Testis (tissue), 2 donors: ENCODE data around the gene C16orf90.

Experiments
- POLR2A ChIP-seq: fragments of 450-650 bp; IDR thresholded peaks from one replicate; pipeline ENCODE4 v1.6.1; 2017; ENCODE audit warnings: antibody characterized with exemption, mild to moderate bottlenecking, moderate library complexity
- TF ChIP-seq, protein P1 (sequence below), 3 experiments: fragments of 450-650 bp in 2 of 3; fragments of 200-600 bp in 1 of 3; sonication (generic) in 1 of 3; IDR thresholded peaks; one replicate each; pipeline ENCODE4 v1.5.1; 2016 to 2019; ENCODE audit warnings: antibody characterized with exemption in 3 of 3, mild to moderate bottlenecking in 2 of 3, moderate library complexity in 1 of 3

DNA sequence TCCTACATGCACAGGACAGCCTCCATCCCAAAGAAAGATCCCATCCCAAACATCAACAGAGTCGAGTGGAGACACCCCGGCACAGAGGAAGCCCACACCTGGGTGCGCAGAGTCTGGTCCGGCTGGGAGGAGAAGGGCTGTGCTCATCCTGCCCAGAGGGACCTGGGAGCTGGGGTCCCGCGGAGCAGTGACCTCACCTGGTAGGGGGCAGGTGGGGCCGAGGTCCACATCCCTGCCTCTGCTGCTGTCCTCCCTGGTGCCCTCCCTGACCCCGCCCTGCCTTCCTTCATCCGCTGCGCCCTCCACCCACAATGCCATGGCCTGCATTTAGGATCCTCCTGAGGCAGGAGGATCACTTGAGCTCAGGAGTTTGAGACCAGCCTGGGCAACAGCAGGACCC, 2.9 kb downstream of the C16orf90 start:
- TF ChIP-seq, protein P1, sequence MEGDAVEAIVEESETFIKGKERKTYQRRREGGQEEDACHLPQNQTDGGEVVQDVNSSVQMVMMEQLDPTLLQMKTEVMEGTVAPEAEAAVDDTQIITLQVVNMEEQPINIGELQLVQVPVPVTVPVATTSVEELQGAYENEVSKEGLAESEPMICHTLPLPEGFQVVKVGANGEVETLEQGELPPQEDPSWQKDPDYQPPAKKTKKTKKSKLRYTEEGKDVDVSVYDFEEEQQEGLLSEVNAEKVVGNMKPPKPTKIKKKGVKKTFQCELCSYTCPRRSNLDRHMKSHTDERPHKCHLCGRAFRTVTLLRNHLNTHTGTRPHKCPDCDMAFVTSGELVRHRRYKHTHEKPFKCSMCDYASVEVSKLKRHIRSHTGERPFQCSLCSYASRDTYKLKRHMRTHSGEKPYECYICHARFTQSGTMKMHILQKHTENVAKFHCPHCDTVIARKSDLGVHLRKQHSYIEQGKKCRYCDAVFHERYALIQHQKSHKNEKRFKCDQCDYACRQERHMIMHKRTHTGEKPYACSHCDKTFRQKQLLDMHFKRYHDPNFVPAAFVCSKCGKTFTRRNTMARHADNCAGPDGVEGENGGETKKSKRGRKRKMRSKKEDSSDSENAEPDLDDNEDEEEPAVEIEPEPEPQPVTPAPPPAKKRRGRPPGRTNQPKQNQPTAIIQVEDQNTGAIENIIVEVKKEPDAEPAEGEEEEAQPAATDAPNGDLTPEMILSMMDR (IDR thresholded peaks at IDR 0.05) = no peak
- no peak for TF ChIP-seq POLR2A
